Stimulated activated CD4-positive, alpha-beta T cell treated with anti-CD3 and anti-CD28 coated beads, Interleukin-15, amount 100 ng/mL, for 1 hour (primary cell): ENCODE results near the gene CORO6.
A peak's percentile ranks its signal among the peaks of the same experiment; 100 is the strongest.

ENCODE experiments used
- DNase-seq, 2 donors: peaks; one replicate each; pipeline ENCODE4 v3.0.0-alpha.2; 2020; ENCODE audit warnings: low read depth in 1 of 2, low spot score in 1 of 2

The CORO6 gene

GRCh38 chr17:29567304-29567553, 55.5 kb downstream of the CORO6 start:
- DNase-seq, result no peak

GRCh38 chr17:29566473-29567303, 56.0 kb downstream of the CORO6 start, which contains the start of gene ABHD15:
Gene ABHD15, minus strand, starts transcription at chr17:29567037. Its CDS starts 71 bp downstream, at chr17:29566966.
- DNase-seq, result no peak

GRCh38 chr17:29565643-29566472, 56.9 kb downstream of the CORO6 start:
- peak in 1 of 2 donors; percentile 48 for DNase-seq
